Eye (tissue), 1 donor: ENCODE data around the gene FREM3.

Experiments used
- DNase-seq: peaks from one replicate; pipeline ENCODE4 v3.0.0-alpha.2; 2015

Gene FREM3

DNA sequence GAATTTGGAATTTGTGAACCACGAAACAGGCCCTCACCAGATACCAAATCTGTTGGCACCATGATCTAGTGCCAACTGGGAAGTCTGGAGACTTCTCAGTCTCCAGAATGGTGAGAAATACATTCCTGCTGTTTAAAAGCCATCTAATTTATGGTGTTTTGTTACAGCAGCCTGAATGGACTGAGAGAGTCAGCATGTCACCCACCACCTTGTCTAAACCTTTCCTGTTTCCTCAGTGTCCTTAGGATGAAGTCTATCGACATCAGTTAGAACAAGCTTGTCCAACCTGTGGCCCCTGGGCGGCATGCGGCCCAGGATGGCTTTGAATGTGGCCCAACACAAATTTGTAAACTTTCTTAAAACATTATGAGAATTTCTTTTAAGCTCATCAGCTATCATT lies 42.1 kb downstream of the FREM3 start:
- no peak for DNase-seq

DNA sequence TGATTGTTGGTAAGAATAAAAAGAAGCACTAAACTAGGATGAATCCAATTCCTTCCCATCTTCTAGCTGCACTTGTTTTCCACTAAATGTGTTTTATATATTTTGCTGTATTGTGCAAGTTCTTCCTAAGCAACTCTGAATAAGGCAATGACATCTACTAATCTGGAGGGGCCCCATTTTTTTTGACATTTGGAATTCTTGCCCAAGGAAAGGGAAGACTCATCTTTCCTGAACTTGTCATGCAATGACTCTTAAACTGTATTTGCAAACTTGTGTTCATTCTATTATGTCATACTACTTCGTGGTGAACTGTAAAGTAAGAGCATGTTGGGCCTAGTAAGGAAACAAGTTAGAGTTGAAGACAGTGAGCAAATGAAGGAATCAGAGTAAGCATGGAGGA lies 45.9 kb downstream of the FREM3 start:
- DNase-seq, result no peak

DNA sequence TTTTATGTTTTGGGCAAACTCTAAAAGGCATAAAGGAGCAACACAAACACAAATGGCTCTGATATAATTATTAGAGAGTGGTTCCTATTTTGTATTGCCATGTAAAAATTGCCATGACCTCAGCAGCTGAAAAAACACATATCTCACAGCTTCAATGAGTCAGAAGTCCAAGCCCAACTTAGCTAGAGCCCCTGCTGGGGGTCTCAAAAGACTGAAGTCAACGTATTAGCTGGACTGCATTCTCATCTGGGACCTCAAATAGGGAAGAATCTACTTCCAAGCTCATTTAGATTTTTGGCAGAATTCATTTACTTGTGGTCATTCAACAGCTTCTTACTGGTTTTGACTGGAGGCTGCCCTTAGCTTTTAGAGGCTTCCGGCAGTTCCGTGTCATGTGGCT lies 47.4 kb downstream of the FREM3 start:
- no peak for DNase-seq

DNA sequence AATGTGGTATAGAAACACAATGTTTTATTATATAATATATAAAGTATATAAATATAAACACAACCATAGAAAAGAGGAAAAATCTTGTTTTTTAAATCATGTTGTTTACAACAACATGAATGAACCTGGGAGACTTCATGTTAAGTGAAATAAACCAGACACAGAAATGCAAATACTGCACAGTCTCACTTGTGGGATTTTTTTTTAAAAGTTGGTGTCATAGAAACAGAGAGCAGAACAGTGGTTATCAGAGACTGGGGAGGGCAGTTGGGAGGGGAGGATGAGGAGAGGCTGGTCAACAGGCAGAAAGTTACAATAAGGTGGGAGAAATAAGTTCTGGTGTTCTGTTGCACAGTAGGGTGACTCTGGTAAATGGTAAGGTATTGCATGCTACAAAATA lies 57.1 kb downstream of the FREM3 start:
- DNase-seq, result no peak

DNA sequence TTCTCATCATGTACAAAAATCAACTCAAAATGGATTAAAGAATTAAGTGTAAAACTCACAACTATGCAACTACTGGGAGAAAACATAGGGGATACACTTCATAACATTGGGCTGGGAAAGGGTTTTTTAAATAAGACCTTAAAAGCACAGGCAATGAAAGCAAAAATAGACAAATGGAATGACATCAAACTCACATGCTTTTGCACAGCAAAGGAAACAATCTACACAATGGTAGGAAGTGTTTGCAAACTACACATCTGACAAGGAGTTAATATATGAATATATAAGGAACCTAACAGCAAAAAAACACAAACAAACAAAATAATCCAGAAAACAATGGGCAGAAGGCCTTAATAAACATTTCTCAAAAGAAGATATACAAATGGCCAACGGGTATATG lies 57.9 kb downstream of the FREM3 start:
- DNase-seq, result no peak

DNA sequence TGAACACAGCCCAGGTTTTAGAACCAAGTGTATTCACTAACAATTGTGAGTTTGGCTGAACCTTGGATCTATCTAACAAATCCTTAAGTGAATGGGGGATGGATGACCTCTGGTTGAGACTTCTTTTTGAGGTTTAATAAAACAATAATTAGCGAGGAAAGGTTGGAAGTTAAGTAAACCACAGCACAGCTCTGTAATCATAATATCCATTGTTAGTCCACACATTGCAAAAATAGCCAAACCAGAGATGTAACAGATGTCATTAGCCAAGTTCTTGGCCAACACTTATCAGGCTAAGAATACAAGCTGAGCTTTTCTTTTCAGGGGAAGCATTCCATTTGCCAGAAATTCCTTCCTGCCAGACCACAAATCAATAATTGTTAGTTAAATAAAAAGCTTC lies 59.1 kb downstream of the FREM3 start:
- DNase-seq, result no peak

DNA sequence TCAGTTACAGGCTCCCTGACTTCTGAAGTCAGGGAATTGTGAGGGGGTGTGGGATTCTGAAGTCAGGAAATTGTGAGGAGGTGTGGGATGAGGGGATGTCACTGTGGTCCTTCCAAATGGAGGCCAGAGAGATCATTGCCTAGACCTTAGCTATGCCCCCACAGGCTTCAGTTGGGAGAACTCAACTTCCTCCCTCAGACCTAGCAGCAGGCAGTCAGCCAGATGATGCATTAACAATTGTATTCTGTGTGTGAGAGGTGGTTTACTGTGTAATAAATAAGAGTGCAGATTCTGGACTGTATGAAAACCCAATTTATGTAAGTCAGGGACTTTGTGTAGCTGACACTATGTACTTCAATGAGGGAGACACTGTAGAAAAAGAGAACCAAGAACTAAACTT lies 65.7 kb downstream of the FREM3 start:
- no peak for DNase-seq

DNA sequence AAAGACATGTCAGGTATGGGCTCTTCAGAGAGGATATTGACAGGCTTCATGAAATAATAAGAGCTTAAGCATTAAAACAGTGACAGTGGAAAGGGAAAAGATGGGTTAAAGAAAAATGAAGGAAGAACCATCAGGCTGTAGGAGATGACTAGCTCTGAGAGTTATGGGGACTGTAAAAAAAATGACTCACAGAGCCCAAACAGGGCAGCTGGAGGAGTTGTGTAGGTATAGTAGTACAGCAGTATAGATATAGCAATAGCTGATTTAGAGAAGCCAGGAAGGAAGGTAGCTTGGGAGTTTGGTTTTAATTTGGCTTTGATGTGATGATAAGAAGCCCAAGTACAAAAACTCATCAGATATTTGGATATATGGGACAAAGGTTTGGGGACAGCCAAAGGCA lies 66.6 kb downstream of the FREM3 start:
- DNase-seq, result no peak

DNA sequence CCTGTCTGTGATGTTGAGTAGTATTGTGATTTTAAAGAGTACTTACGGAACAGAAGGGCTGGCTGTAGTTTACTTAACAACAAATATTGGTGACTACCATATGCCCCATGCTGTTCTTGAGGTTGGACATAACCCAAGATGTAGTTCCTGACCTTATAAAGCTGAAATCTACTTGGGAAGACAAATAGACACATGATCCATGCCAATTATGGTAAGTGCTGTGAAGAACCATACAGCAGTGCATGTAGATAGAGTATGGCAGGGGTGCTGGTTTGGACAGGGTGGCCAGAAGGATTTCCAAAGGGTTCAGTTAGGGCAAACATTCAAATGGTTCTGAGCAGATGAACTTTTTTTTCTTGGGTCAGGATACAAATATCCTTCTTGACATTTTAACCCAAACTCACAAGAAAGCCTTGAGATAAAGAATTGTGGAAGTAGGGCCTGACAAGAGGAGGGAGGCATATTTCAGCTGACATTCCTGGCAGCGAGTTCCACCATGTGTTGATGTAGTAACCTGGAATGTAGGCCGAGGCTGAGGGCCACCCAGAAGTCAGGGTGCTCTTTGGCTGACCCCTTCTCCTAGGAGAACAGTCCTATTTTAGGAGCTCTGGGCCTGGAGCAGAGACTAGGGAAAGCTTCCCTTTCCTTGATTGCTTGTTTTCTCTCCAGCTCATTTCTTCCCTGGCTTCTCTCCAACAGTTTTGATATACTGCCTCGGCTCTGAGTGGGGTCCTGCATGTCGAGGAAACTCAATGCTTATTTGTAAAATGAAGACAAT lies 74.2 kb downstream of the FREM3 start:
- DNase-seq, result peak; percentile 57

DNA sequence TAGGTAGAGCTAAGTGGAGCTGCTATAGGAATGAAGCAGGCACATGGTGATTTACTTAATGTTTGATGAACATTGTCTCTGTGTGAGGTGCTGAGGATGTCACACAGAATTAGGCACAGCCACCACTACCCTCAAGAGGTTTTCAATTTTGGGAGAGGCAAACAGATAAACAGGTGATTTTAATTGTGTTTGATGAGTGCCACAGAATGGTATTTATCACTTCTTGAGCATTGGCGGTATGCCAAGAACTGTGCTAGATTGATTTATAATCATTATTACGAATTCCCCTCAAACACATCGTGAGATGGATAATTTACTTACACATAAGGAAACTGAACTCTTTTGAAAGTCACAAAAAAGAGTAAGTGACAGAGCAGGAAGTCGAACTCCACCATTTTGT lies 74.8 kb downstream of the FREM3 start:
- no peak for DNase-seq

DNA sequence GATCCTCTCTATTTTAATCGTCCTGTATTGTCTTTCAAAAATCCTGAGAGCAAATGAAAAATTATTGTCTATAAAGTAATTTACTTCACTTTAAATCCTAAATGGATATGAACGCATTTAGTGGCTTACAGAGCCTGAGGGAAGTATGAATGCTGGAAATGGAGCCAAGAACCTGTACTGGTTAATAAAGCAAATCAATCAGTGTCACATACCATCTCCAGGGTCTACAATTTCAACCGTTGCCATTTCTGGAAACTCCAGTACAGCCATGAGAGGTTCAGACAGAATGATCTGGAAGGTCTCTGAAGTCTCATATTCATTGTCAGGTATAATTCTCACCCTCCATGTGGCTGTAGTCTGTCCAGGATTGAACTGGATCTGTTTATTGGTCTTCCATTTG lies 76.6 kb downstream of the FREM3 start:
- DNase-seq, result no peak

DNA sequence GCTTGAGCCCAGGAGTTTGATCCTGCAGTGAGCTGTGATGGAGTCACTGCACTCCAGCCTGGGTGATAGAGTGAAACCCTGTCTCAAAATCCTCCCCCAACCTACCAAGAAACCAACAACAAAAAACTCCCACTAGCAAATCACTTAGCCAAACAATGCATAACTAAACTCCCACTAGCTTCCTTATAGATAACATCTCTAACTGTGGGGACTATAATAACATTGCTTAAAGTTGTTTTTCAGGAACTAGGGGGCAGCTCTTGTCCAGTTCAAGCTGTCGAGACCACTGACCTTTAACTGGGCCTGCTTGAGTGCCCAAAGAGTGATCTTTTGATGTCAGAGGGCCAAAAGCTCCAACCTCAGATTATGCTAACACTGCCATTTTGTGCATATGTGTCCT lies 81.7 kb downstream of the FREM3 start:
- DNase-seq, result no peak

DNA sequence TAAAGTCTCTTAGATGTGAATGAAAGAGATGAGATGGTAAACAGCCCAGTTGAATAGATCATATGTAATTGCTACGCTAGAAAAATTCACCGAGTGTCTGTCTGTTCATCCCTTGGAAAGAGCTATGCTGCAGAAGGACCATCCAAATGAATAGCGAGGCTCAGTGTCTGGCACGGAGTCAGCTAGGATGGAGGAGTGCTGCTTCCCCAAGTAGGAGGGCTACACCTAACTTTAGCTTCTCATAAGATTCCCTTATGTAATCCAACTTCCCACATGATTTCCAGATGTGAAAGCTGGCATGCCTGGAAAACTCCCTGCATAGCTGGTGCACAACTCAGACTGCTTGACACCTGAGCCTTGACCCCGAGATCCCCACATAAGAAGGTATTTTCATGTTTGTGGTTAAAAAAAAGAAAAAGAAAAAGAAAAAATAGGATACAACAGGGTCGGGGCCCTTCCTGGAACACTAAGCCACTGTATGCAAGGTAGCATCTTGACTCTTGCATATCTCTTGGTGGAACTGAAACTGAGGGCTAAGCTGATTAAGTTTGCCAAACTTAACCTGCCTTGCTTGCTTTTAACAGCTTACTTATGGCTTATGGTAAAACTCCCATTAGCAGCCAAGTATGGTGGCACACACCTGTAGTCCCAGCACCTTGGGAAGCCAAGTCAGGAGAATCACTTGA lies 82.3 kb downstream of the FREM3 start:
- no peak for DNase-seq

DNA sequence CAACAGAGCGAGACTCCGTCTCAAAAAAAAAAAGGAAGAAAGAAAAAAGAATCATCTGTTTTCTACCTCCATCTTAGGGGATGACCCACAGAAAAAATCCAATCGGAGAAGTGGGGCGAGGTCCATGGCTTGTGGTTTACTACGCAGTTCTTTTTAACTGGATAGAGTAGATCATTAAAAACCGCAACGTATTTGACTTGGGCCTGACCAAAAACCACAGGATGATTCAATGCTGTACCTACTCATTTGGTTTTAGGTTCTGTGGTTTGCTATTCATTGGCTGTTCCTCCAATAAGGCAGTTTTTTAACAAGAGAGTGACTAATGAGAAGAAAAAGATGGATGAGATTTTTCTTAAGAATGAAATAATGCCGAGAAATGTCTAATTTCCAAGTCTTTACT lies 83.7 kb downstream of the FREM3 start:
- no peak for DNase-seq

DNA sequence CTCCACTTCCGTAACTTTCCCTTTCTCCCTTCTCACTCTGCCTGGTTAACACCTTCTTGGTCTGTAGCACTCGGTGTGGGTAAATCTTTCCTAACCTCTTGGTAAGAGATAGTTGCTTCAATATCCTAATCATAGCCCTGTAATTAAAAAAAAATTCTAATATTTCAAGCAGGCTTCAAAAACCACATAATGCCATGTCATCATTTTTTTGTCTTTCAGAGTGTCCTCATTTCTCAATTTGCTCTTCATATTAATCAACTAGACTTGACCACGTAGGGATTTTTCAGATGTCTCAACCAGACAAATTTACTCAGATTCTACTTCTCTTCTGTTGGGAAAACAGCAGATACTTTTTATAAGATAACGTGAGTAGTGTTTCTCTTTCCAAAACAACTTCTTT lies 91.0 kb downstream of the FREM3 start:
- no peak for DNase-seq

DNA sequence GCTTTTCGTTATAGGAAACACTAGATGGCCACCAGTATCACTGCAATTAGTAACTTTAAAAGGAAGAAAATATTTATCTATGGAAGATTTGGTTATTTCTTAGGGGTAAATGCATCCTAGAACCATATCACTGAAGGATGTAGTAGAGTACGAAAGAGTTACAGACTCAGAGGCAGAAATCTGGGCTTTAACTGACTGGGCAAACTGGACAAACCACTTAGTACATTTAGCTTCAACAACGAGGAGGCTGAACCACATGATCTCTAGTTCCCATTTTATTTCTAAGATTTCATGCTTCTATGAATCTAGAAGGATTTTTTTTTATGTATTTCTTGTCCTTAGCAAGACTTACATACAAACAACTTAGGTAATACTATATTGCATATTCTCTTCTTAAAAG lies 94.0 kb downstream of the FREM3 start:
- DNase-seq, result no peak

DNA sequence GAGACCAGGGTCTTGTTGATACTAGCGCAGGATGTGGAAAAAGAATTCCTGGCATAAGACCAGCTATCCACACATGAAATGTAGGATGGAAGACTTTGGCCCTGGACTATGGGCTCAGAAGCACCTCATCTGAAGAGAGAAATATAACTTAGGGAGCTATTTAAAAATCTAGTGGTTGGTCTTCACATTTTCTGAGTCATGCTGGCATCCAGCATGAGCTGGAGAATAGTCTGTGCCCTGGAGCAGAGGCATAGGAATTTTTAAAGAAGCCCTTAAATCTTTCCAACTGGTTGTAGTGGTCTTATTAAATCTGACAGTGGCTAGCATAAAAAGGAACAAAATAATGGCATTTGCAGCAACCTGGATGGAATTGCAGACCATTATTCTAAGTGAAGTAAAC lies 100.6 kb downstream of the FREM3 start:
- no peak for DNase-seq

DNA sequence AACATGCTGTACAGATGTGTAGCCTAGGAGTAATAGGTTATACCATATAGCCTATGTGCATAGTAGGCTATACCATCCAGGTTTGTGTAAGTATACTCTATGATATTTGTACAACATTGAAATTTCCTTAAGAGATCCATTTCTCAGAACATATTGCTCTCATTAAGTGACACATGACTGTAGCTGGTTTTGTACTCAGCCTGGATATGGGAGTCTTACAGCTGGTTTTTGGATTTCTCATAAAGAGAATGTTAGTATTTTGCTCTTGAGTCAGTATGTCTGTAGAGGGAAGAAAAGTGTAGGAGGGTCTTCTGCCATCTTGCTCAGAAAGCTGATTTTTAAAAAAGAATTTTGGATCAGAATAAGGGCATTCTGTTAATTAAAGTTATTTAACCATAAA lies 101.7 kb downstream of the FREM3 start:
- DNase-seq, result no peak

DNA sequence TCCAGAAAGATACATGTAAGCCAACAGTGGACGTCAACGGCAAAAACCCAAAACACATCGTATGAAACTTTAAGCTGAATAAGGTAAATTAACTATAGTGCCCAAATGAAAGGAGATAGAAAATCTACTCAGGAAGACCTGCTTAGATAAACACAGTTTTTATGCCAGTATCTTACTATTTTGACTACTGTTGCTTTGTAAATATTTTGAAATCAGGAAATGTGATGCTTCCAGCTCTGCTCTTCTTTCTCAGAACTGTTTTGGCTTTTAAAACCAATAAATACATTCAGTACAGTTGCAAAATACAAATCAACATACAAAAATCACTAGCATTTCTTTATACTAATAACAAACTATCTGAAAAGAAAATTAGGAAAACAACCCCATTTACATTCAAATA lies 103.2 kb downstream of the FREM3 start:
- no peak for DNase-seq

DNA sequence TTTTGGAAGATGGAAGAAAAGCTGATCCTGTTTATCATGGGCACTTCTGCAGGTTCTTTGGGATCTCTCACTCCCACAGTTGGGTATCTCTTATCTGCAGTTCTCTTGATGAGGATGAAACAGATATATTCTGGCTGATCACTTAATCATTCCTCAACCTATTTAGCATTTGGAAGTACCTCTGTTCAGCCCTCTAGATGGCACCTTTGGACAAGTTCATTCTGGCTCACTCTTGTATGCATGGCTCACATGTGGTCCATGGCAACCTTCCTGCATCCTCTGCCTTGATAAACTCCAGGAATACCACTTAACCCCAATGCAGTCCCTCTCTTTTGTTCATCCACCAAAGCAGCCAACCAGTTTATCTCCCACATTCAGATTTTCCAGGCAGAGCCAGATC lies 112.8 kb downstream of the FREM3 start:
- DNase-seq, result peak; percentile 10

DNA sequence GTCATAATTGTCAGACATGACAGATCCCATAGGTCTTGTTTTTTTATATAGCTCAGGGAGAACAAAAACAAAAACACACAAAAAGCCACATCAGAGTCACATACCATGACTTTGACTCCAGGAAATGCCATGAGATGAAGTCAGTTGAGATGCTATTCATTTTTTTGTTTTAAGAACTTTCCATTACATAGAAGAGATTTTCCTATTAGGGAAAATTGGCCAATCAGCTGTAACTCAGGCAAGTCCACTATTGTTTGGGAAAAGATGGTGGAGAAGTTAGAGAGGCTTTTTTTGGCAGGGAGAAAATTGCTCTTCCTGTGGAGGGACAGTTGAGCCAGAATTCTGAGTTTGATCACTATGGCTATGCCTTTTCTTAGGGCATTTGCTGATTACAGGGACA lies 114.4 kb downstream of the FREM3 start:
- no peak for DNase-seq

DNA sequence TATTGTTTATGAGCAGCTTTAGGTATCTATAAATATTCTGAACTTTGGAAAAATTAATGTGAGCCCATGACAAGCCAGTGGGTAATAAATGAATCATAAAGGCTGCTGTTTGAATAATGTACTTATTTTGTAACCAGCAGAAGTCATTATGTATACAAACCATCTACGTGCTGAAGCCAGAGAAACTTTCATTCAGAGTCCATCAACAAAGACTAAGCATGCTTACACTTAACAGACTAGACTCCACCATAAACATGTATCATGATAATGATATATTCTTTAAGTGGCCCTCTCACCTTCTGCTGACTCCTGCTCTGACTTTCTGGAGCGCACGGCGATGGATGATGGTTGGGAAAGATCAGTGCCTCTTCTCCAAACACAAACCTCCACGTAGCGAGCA lies 114.9 kb downstream of the FREM3 start:
- no peak for DNase-seq

DNA sequence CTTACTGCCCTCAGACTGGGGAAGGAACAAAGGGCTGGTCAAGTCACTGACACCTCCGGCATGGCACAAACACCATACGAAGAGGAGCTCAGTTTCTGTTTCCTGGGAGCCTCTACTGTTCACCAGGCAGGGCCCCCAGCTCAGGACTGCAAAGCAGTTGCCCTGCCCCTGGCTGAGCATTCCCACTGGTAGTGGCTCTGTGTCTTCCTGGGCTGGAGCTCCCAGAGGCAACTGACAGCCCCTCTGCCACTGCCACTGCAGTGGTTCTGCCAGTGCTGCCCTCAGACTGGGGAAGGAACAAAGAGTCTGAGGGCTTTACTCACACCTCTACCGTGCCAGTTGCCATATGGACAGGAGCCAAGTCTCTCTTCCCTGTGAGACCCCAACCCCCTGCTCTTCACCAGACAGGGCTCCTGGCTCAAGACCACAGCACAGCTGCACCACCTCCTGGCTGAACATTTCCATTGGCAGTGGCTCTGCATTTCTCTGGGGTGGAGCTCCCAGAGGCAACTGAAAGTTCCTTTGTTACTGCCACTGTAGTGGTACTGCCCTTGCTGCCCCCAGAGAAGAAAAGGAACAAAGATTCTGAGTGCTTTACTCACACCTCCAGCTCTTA lies 119.0 kb downstream of the FREM3 start:
- no peak for DNase-seq

DNA sequence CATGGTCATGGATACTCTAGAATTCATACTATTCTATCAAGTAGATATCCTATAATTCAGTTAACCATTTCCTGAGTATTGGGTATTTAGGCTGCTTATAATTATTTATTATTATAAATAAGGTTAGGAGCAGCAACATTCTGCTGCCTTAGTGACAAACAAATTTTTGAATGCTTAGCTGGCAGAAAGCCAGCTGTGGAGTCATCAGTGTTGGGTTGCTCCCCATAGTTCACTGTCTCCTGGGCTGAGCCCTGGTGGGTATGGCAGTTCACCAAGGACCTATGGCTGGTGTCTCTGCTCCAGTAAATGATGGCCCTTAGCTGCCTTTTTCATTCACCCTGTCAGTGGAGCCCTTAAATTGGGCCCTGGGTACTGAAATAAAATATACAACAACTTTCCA lies 125.1 kb downstream of the FREM3 start:
- DNase-seq, result no peak

DNA sequence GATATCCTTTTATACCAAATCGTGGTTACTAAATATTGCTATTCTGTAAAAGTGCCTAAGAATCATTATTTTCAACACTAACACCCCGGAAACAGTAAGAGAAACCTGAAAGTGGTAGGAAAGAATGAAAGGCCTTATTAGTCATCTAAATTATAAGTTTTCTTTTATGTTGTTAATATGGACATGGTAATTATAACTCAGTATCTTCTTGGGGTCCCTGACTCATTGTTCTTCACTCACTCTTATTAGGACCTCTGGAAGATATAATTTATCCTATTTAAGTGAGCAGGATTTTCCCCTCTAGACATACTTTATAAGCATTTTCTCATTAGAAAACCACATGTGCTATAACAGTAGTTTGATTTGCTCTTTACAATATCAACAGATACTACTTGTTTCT lies 136.0 kb downstream of the FREM3 start:
- no peak for DNase-seq
